ENCODE measurements around the gene IZUMO4.

The IZUMO4 gene

GRCh38 chr19:2099054-2099501 lies 2.4 kb downstream of the IZUMO4 start:
- Histone ChIP-seq H2AFZ (ENCODE audit: low read depth, low read length) (no peak overlapping the region), H3K36me3 (ENCODE audit: insufficient read depth, low read length) (peaks cover 36% of the 10 kb centered on the region), H3K4me1 (ENCODE audit: insufficient read depth, low read length) (peaks cover 14% of the 10 kb centered on the region), H3K9me3 (ENCODE audit: low read length) (no peaks in the 10 kb centered on the region), H3K4me3 (ENCODE audit: low read length) (no peak overlapping the region), H3K27me3 (ENCODE audit: insufficient read depth, low read length) (no peaks in the 10 kb centered on the region)

- H3K36me3 ChIP-seq (ENCODE audit: insufficient read depth, low read length): peaks cover 42% of the 10 kb centered on the region
- H3K4me3 ChIP-seq (ENCODE audit: low read length): no peak overlapping the region
- no peaks in the 10 kb centered on the region for H3K27me3 ChIP-seq (ENCODE audit: insufficient read depth, low read length)
- peaks cover 9% of the 10 kb centered on the region for H3K4me1 ChIP-seq (ENCODE audit: insufficient read depth, low read length)
- H3K9me3 ChIP-seq (ENCODE audit: low read length): no peaks in the 10 kb centered on the region
- H2AFZ ChIP-seq (ENCODE audit: low read depth, low read length): no peak overlapping the region
Observed at GRCh38 chr19:2099937-2100718, 3.4 kb downstream of the IZUMO4 start.

GRCh38 chr19:2100719-2101061 lies 4.0 kb downstream of the IZUMO4 start:
- H3K27me3 ChIP-seq (ENCODE audit: insufficient read depth, low read length): no peaks in the 10 kb centered on the region

GRCh38 chr19:2101417-2102335 lies 5.0 kb downstream of the IZUMO4 start:
- Histone ChIP-seq H3K4me3 (ENCODE audit: low read length) (no peak overlapping the region), H2AFZ (ENCODE audit: low read depth, low read length) (no peak overlapping the region), H3K9me3 (ENCODE audit: low read length) (no peaks in the 10 kb centered on the region), H3K27me3 (ENCODE audit: insufficient read depth, low read length) (no peaks in the 10 kb centered on the region), H3K36me3 (ENCODE audit: insufficient read depth, low read length) (peaks cover 58% of the 10 kb centered on the region), H3K4me1 (ENCODE audit: insufficient read depth, low read length) (peaks cover 7% of the 10 kb centered on the region)

More at GRCh38 chr19:2100719-2101061, 4.0 kb downstream of the IZUMO4 start:
- Histone ChIP-seq H3K36me3 (ENCODE audit: insufficient read depth, low read length) (peaks cover 48% of the 10 kb centered on the region), H2AFZ (ENCODE audit: low read depth, low read length) (no peak overlapping the region), H3K4me1 (ENCODE audit: insufficient read depth, low read length) (peaks cover 7% of the 10 kb centered on the region), H3K9me3 (ENCODE audit: low read length) (no peaks in the 10 kb centered on the region), H3K4me3 (ENCODE audit: low read length) (no peak overlapping the region)

- peaks cover 70% of the 10 kb centered on the region for H3K36me3 ChIP-seq (ENCODE audit: insufficient read depth, low read length)
- H3K27me3 ChIP-seq (ENCODE audit: insufficient read depth, low read length): no peaks in the 10 kb centered on the region
- no peak overlapping the region for H2AFZ ChIP-seq (ENCODE audit: low read depth, low read length)
- H3K4me1 ChIP-seq (ENCODE audit: insufficient read depth, low read length): no peaks in the 10 kb centered on the region
- H3K4me3 ChIP-seq (ENCODE audit: low read length): no peak overlapping the region
- no peaks in the 10 kb centered on the region for H3K9me3 ChIP-seq (ENCODE audit: low read length)
Observed at GRCh38 chr19:2103045-2103707, 6.5 kb downstream of the IZUMO4 start.

GRCh38 chr19:2108251-2109016 lies 11.7 kb downstream of the IZUMO4 start:
- Histone ChIP-seq H3K4me3 (ENCODE audit: low read length) (no peak overlapping the region), H3K27me3 (ENCODE audit: insufficient read depth, low read length) (no peaks in the 10 kb centered on the region), H3K36me3 (ENCODE audit: insufficient read depth, low read length) (peaks cover 92% of the 10 kb centered on the region), H2AFZ (ENCODE audit: low read depth, low read length) (no peak overlapping the region), H3K9me3 (ENCODE audit: low read length) (no peaks in the 10 kb centered on the region), H3K4me1 (ENCODE audit: insufficient read depth, low read length) (no peaks in the 10 kb centered on the region)

GRCh38 chr19:2109046-2109864 lies 12.5 kb downstream of the IZUMO4 start:
- Histone ChIP-seq H3K4me3 (ENCODE audit: low read length) (no peak overlapping the region), H3K27me3 (ENCODE audit: insufficient read depth, low read length) (no peaks in the 10 kb centered on the region), H2AFZ (ENCODE audit: low read depth, low read length) (no peak overlapping the region), H3K4me1 (ENCODE audit: insufficient read depth, low read length) (no peaks in the 10 kb centered on the region), H3K36me3 (ENCODE audit: insufficient read depth, low read length) (peaks cover 92% of the 10 kb centered on the region), H3K9me3 (ENCODE audit: low read length) (no peaks in the 10 kb centered on the region)

- peaks cover 96% of the 10 kb centered on the region for H3K36me3 ChIP-seq (ENCODE audit: insufficient read depth, low read length)
- H2AFZ ChIP-seq (ENCODE audit: low read depth, low read length): no peak overlapping the region
- no peaks in the 10 kb centered on the region for H3K4me1 ChIP-seq (ENCODE audit: insufficient read depth, low read length)
- no peaks in the 10 kb centered on the region for H3K9me3 ChIP-seq (ENCODE audit: low read length)
- H3K4me3 ChIP-seq (ENCODE audit: low read length): no peak overlapping the region
- no peaks in the 10 kb centered on the region for H3K27me3 ChIP-seq (ENCODE audit: insufficient read depth, low read length)
Observed at GRCh38 chr19:2110822-2111221, 14.1 kb downstream of the IZUMO4 start.

GRCh38 chr19:2111425-2111824 lies 14.7 kb downstream of the IZUMO4 start:
- H3K4me1 ChIP-seq (ENCODE audit: insufficient read depth, low read length): no peaks in the 10 kb centered on the region
- no peak overlapping the region for H3K4me3 ChIP-seq (ENCODE audit: low read length)
- H2AFZ ChIP-seq (ENCODE audit: low read depth, low read length): no peak overlapping the region
- H3K36me3 ChIP-seq (ENCODE audit: insufficient read depth, low read length): peaks cover 96% of the 10 kb centered on the region
- H3K9me3 ChIP-seq (ENCODE audit: low read length): no peaks in the 10 kb centered on the region
- H3K27me3 ChIP-seq (ENCODE audit: insufficient read depth, low read length): no peaks in the 10 kb centered on the region

- Histone ChIP-seq H2AFZ (ENCODE audit: low read depth, low read length) (no peak overlapping the region), H3K4me1 (ENCODE audit: insufficient read depth, low read length) (no peaks in the 10 kb centered on the region), H3K27me3 (ENCODE audit: insufficient read depth, low read length) (no peaks in the 10 kb centered on the region), H3K9me3 (ENCODE audit: low read length) (no peaks in the 10 kb centered on the region), H3K36me3 (ENCODE audit: insufficient read depth, low read length) (peaks cover 96% of the 10 kb centered on the region), H3K4me3 (ENCODE audit: low read length) (no peak overlapping the region)
Observed at GRCh38 chr19:2111886-2112285, 15.2 kb downstream of the IZUMO4 start.

GRCh38 chr19:2112516-2113320 lies 16.0 kb downstream of the IZUMO4 start:
- Histone ChIP-seq H3K27me3 (ENCODE audit: insufficient read depth, low read length) (no peaks in the 10 kb centered on the region), H3K9me3 (ENCODE audit: low read length) (no peaks in the 10 kb centered on the region), H3K4me3 (ENCODE audit: low read length) (no peak overlapping the region), H3K36me3 (ENCODE audit: insufficient read depth, low read length) (peaks cover 99% of the 10 kb centered on the region), H3K4me1 (ENCODE audit: insufficient read depth, low read length) (no peaks in the 10 kb centered on the region), H2AFZ (ENCODE audit: low read depth, low read length) (no peak overlapping the region)
